Fibroblast of lung (primary cell): Measurements from ENCODE around the gene TRAF3.

Source experiments
- CTCF ChIP-seq, 2 donors: IDR thresholded peaks in 1 of 2; conservative IDR thresholded peaks in 1 of 2; 1 replicate in 1 of 2; 2 replicates in 1 of 2; pipeline ENCODE4 v1.5.1; 2011 to 2012; ENCODE audit warnings: low read length in 2 of 2, control low read depth in 1 of 2, inconsistent platforms in 1 of 2, low read depth in 1 of 2, mild to moderate bottlenecking in 1 of 2
- EZH2 ChIP-seq: IDR thresholded peaks from 2 replicates; pipeline ENCODE4 v1.5.1; 2012; ENCODE audit warnings: low read length, control low read depth, mild to moderate bottlenecking; ENCODE audit errors: missing control alignments

- TF ChIP-seq EZH2, result no peak
- TF ChIP-seq CTCF (conservative IDR thresholded peaks at IDR 0.05 in 1 of 2, IDR thresholded peaks at IDR 0.05 in 1 of 2; ENCODE audit: low read depth in 1 of 2, low read length in 2 of 2), result no peak
Measured at GRCh38 chr14:102867826-102868580, 90.8 kb downstream of the TRAF3 start.
